Hematopoietic multipotent progenitor cell (in vitro differentiated cells): ENCODE data around the gene ADGB. TPM values are rescaled to one million over a fixed set of nuclear protein-coding genes. Genes with fewer than 3 reads are reported as not detected.
"Not testable (repeated sequence)": the region's sequence is repeated elsewhere in the genome, so short reads cannot be mapped to it uniquely, and the experiment has no call there.

ENCODE experiments used
- DNase-seq, 3 donors: peaks; one replicate each; pipeline ENCODE4 v3.0.0-alpha.2; 2011 to 2015; ENCODE audit warnings: low read depth in 2 of 3, low spot score in 2 of 3
- total RNA-seq: library from RNA; depleted of rRNA; stranded (reverse); fragments of >200 nt; gene quantifications from one replicate; pipeline ENCODE4 v1.2.3, GENCODE V29; 2012

ADGB gene
- total RNA-seq, 1 donor = under 0.01 TPM

- DNase-seq = not testable (repeated sequence)
These were observed 214.1 kb downstream of the ADGB start for GRCh38 chr6:146812811-146813321.

- no peak for DNase-seq
These were observed 214.8 kb downstream of the ADGB start for GRCh38 chr6:146813554-146813953.

GRCh38 chr6:146814148-146814750, 215.5 kb downstream of the ADGB start:
- DNase-seq = peak in 1 of 3 donors; percentile 5

GRCh38 chr6:146815511-146816462, 217.0 kb downstream of the ADGB start:
- not testable (repeated sequence) for DNase-seq

GRCh38 chr6:146819596-146820320, 221.0 kb downstream of the ADGB start:
- no peak for DNase-seq

GRCh38 chr6:146827216-146827928, 228.6 kb downstream of the ADGB start:
- DNase-seq = no peak

- DNase-seq = no peak
These were observed 231.2 kb downstream of the ADGB start for GRCh38 chr6:146829792-146830565.

- no peak for DNase-seq
These were observed 234.4 kb downstream of the ADGB start for GRCh38 chr6:146833157-146833556.

- no peak for DNase-seq
These were observed 241.4 kb downstream of the ADGB start for GRCh38 chr6:146840216-146840615.

GRCh38 chr6:146840641-146841040, 241.9 kb downstream of the ADGB start:
- DNase-seq = no peak

GRCh38 chr6:146847426-146847825, 248.7 kb downstream of the ADGB start:
- DNase-seq = no peak

GRCh38 chr6:146850238-146850896, 251.6 kb downstream of the ADGB start:
- no peak for DNase-seq

- no peak for DNase-seq
These were observed 252.2 kb downstream of the ADGB start for GRCh38 chr6:146850981-146851380.

GRCh38 chr6:146851837-146852236, 253.1 kb downstream of the ADGB start:
- peak in 1 of 3 donors; percentile 13 for DNase-seq

- not testable (repeated sequence) for DNase-seq
These were observed 255.9 kb downstream of the ADGB start for GRCh38 chr6:146854521-146855255.

- no peak for DNase-seq
These were observed 257.1 kb downstream of the ADGB start for GRCh38 chr6:146855889-146856288.

- DNase-seq = no peak
These were observed 257.5 kb downstream of the ADGB start for GRCh38 chr6:146856296-146856695.
